Neuronal stem cell (in vitro differentiated cells): ENCODE measurements around the gene SEMA4F.
A peak's percentile ranks its signal among the peaks of the same experiment; 100 is the strongest.

ENCODE experiments used
- DNase-seq: peaks from one replicate; pipeline ENCODE4 v3.0.0-alpha.2; 2013; ENCODE audit warnings: low spot score
- H2AFZ ChIP-seq: one replicate; pipeline ENCODE4 v1.6.1; 2013; ENCODE audit warnings: mild to moderate bottlenecking, low read length, inconsistent platforms
- H2AK5ac ChIP-seq: 2 replicates; pipeline ENCODE4 v1.6.1; 2013; ENCODE audit warnings: low read depth, mild to moderate bottlenecking, inconsistent platforms, low read length, moderate library complexity, mixed read lengths
- H2BK120ac ChIP-seq: 2 replicates; pipeline ENCODE4 v1.6.1; 2013; ENCODE audit warnings: low read depth, mild to moderate bottlenecking, inconsistent platforms, low read length, moderate library complexity, mixed read lengths
- H2BK12ac ChIP-seq: one replicate; pipeline ENCODE4 v1.6.1; 2013; ENCODE audit warnings: low read length, inconsistent platforms
- H2BK15ac ChIP-seq: 2 replicates; pipeline ENCODE4 v1.6.1; 2013; ENCODE audit warnings: mild to moderate bottlenecking, low read length, inconsistent platforms, mixed read lengths
- H2BK5ac ChIP-seq: one replicate; pipeline ENCODE4 v1.6.1; 2013; ENCODE audit warnings: inconsistent platforms, mild to moderate bottlenecking, low read length, moderate library complexity
- H3K14ac ChIP-seq: one replicate; pipeline ENCODE4 v1.6.1; 2013; ENCODE audit warnings: low read length, inconsistent platforms
- H3K18ac ChIP-seq: 2 replicates; pipeline ENCODE4 v1.6.1; 2013; ENCODE audit warnings: low read length, inconsistent platforms
- H3K23ac ChIP-seq: 2 replicates; pipeline ENCODE4 v1.6.1; 2013; ENCODE audit warnings: low read depth, mild to moderate bottlenecking, mixed read lengths, low read length, inconsistent platforms; ENCODE audit not compliant: poor library complexity
- H3K27ac ChIP-seq: replicated peaks from 3 replicates; pipeline ENCODE4 v1.5.1; 2013; ENCODE audit warnings: low read length, inconsistent platforms
- H3K27me3 ChIP-seq, 3 experiments: 2 replicates each; pipeline ENCODE4 v1.6.1; 2013; ENCODE audit warnings: low read length in 3 of 3, mild to moderate bottlenecking in 2 of 3, inconsistent platforms in 1 of 3, low read depth in 1 of 3, mixed read lengths in 1 of 3, moderate library complexity in 1 of 3; ENCODE audit not compliant: control insufficient read depth in 3 of 3, insufficient read depth in 3 of 3
- H3K36me3 ChIP-seq, 2 donors: replicated peaks in 1 of 2; 2 replicates each; pipeline ENCODE4 v1.6.1; 2013; ENCODE audit warnings: low read length in 2 of 2; ENCODE audit not compliant: control insufficient read depth in 2 of 2, insufficient read depth in 2 of 2
- H3K4ac ChIP-seq: 2 replicates; pipeline ENCODE4 v1.6.1; 2013; ENCODE audit warnings: inconsistent platforms, mild to moderate bottlenecking, low read length, moderate library complexity
- H3K4me1 ChIP-seq, 2 donors: 1 replicate in 1 of 2; 2 replicates in 1 of 2; pipeline ENCODE4 v1.6.1; 2013; ENCODE audit warnings: low read length in 2 of 2, low read depth in 1 of 2; ENCODE audit not compliant: control insufficient read depth in 2 of 2, insufficient read depth in 1 of 2
- H3K4me2 ChIP-seq: one replicate; pipeline ENCODE4 v1.6.1; 2013; ENCODE audit warnings: mild to moderate bottlenecking, low read length, inconsistent platforms; ENCODE audit not compliant: insufficient read depth, poor library complexity, severe bottlenecking
- H3K4me3 ChIP-seq, 2 donors: 2 replicates each; pipeline ENCODE4 v1.5.1; 2013; ENCODE audit warnings: low read length in 2 of 2, mild to moderate bottlenecking in 2 of 2, inconsistent platforms in 1 of 2, moderate library complexity in 1 of 2
- H3K79me1 ChIP-seq: one replicate; pipeline ENCODE4 v1.6.1; 2013; ENCODE audit warnings: low read depth, mild to moderate bottlenecking, inconsistent platforms, low read length, moderate library complexity
- H3K9ac ChIP-seq: one replicate; pipeline ENCODE4 v1.6.1; 2013; ENCODE audit warnings: mild to moderate bottlenecking, low read depth, low read length, inconsistent platforms; ENCODE audit not compliant: poor library complexity
- H3K9me3 ChIP-seq, 2 donors: replicated peaks in 1 of 2; 2 replicates each; pipeline versions ENCODE3 to v1.6.1; 2013; ENCODE audit warnings: low read length in 2 of 2, mild to moderate bottlenecking in 2 of 2, inconsistent platforms in 1 of 2, low read depth in 1 of 2, mixed read lengths in 1 of 2, moderate library complexity in 1 of 2; ENCODE audit not compliant: control insufficient read depth in 2 of 2, insufficient read depth in 1 of 2
- H4K8ac ChIP-seq: one replicate; pipeline ENCODE4 v1.6.1; 2013; ENCODE audit warnings: low read depth, mild to moderate bottlenecking, inconsistent platforms, low read length, moderate library complexity
- H4K91ac ChIP-seq: one replicate; pipeline ENCODE4 v1.6.1; 2013; ENCODE audit warnings: low read length, low read depth, mild to moderate bottlenecking, inconsistent platforms; ENCODE audit not compliant: poor library complexity
- WGBS, 2 donors: extraction: QIAGEN DNeasy Blood & Tissue Kit; methylation state at CpG; one replicate each; pipeline ENCODE4 v1.1.7; 2013; ENCODE audit warnings: missing lambda C conversion rate in 2 of 2, mixed read lengths in 1 of 2; ENCODE audit not compliant: insufficient read length in 2 of 2, insufficient replicate concordance in 1 of 2; ENCODE audit errors: extremely low coverage in 2 of 2; 5-methylcytosine and 5-hydroxymethylcytosine counted together

SEMA4F gene

DNA sequence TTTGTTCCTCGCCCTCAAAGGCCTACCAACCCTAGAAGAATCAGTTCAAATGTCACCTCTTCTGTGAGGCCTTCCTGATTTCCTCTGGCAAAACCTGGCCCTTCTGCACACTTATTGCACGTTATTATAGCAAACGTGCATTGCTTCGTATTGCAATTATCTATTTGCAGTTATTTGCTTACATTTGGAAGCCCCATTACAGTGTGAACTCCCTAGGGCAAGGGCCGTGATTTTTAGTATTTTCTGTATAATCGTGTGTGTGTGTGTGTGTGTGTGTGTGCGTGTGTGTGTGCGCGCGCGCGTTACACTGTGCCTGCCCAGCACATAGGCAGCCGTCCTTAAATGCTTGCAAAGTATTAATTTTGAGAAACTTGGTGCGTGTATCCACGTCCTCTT lies 460 bp upstream of the SEMA4F start:
- H3K4me2 ChIP-seq, result peak overlapping the region; percentile 92
- H3K9me3 ChIP-seq, result peaks cover 0 to 7% of the 10 kb centered on the region in 2 donors
- WGBS, 2 donors, result no CpG with 5 or more reads among the region's 15 CpGs
- H3K4me3 ChIP-seq, result peak overlapping the region; percentile 74 to 79
- no peak overlapping the region for H3K27ac ChIP-seq
- H2BK15ac ChIP-seq, result no peak overlapping the region
- no peak overlapping the region for H2AK5ac ChIP-seq
- H3K79me1 ChIP-seq, result no peaks in the 10 kb centered on the region
- no peak overlapping the region for H3K4ac ChIP-seq
- H3K9ac ChIP-seq, result no peak overlapping the region
- no peak overlapping the region for H3K14ac ChIP-seq
- H3K18ac ChIP-seq, result no peak overlapping the region
- peaks cover 0 to 2% of the 10 kb centered on the region in 2 donors for H3K4me1 ChIP-seq
- no peak overlapping the region for H3K23ac ChIP-seq
- DNase-seq, result no peak
- peak overlapping the region; percentile 100 for H2AFZ ChIP-seq
- H3K27me3 ChIP-seq, result peaks cover 0 to 21% (median 16%) of the 10 kb centered on the region in 3 experiments
- no peak overlapping the region for H4K91ac ChIP-seq
- peaks cover 0 to 4% of the 10 kb centered on the region in 2 donors for H3K36me3 ChIP-seq
- no peak overlapping the region for H2BK5ac ChIP-seq
- no peak overlapping the region for H4K8ac ChIP-seq
- no peak overlapping the region for H2BK120ac ChIP-seq
- H2BK12ac ChIP-seq, result no peak overlapping the region

DNA sequence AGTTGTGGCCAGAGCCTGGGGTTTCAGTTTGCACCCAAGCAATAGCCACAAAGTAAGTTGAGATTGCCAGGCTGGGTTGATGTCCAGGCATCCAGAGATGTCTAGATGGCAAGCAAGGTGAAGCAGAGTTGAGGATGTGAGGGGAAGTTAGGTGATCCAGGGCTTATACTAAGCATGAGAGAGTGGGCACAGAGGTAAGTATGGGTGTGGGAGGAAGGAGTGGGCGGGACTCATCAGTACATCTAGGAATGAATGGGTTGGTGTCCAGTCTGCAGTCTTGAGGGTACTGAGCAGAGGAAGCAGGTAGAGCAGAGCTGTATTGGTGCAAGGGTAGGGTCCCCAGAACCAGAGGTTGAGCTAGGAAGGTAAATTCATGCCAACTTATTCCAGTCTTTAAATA lies 1.5 kb downstream of the SEMA4F start:
- peaks cover 0 to 4% of the 10 kb centered on the region in 2 donors for H3K36me3 ChIP-seq
- no peak overlapping the region for H3K4me3 ChIP-seq

GRCh38 chr2:74658516-74658915 lies 4.5 kb downstream of the SEMA4F start:
- H3K36me3 ChIP-seq, result peaks cover 0 to 4% of the 10 kb centered on the region in 2 donors
- H3K27ac ChIP-seq, result no peak overlapping the region
- H3K14ac ChIP-seq, result no peak overlapping the region
- H3K4ac ChIP-seq, result no peak overlapping the region
- no peak overlapping the region for H3K23ac ChIP-seq
- H2BK15ac ChIP-seq, result no peak overlapping the region
- no peak overlapping the region for H2BK5ac ChIP-seq
- peaks cover 0 to 5% of the 10 kb centered on the region in 2 donors for H3K9me3 ChIP-seq
- H3K4me3 ChIP-seq, result no peak overlapping the region
- H2BK120ac ChIP-seq, result no peak overlapping the region
- DNase-seq, result no peak
- no CpG with 5 or more reads among the region's 2 CpGs for WGBS, 2 donors
- no peak overlapping the region for H4K8ac ChIP-seq
- H3K79me1 ChIP-seq, result no peaks in the 10 kb centered on the region
- H3K4me1 ChIP-seq, result peaks cover 0 to 2% of the 10 kb centered on the region in 2 donors
- no peak overlapping the region for H2AK5ac ChIP-seq
- H3K9ac ChIP-seq, result no peak overlapping the region
- H2BK12ac ChIP-seq, result no peak overlapping the region
- peaks cover 0 to 14% (median 0%) of the 10 kb centered on the region in 3 experiments for H3K27me3 ChIP-seq
- H4K91ac ChIP-seq, result no peak overlapping the region
- H3K18ac ChIP-seq, result no peak overlapping the region
- no peak overlapping the region for H3K4me2 ChIP-seq
- no peak overlapping the region for H2AFZ ChIP-seq

More for the DNA sequence above, 1.5 kb downstream of the SEMA4F start:
- Histone ChIP-seq H3K4me1 (peaks cover 0 to 2% of the 10 kb centered on the region in 2 donors), H2BK120ac (no peak overlapping the region), H2BK12ac (no peak overlapping the region), H3K4ac (no peak overlapping the region), H3K4me2 (no peak overlapping the region), H3K14ac (no peak overlapping the region), H3K23ac (no peak overlapping the region), H3K9ac (no peak overlapping the region), H3K79me1 (no peaks in the 10 kb centered on the region), H2AFZ (no peak overlapping the region), H3K27ac (no peak overlapping the region), H3K9me3 (peaks cover 0 to 5% of the 10 kb centered on the region in 2 donors), H2AK5ac (no peak overlapping the region), H3K27me3 (peaks cover 0 to 15% (median 14%) of the 10 kb centered on the region in 3 experiments), H2BK5ac (no peak overlapping the region), H4K91ac (no peak overlapping the region), H4K8ac (no peak overlapping the region), H3K18ac (no peak overlapping the region), H2BK15ac (no peak overlapping the region)
- no peak for DNase-seq
- WGBS, 2 donors, result no CpG with 5 or more reads among the region's 1 CpG

DNA sequence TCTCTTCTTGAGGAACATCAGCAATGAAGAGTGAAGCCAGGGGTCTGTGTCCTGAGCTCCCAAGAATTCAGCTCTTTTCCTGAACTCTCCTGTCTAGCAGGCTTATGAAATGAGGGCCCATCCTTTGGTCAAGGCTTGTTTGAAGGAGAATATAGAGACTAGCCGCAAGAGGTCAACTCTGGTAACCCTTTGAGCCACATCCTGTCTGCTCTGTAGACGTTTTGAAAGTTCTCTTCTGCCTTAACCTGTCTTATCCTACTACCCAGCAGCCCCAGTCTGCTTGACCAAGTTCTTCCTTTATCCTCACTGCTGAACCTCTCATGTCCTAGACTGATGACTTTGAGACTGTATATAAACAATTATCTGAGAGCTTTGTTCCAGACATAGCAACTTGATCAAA lies 5.4 kb downstream of the SEMA4F start:
- no peak overlapping the region for H2BK15ac ChIP-seq
- no peak overlapping the region for H2BK12ac ChIP-seq
- no peaks in the 10 kb centered on the region for H3K79me1 ChIP-seq
- no peak for DNase-seq
- H2BK120ac ChIP-seq, result no peak overlapping the region
- H3K14ac ChIP-seq, result no peak overlapping the region
- no peak overlapping the region for H3K23ac ChIP-seq
- H3K9ac ChIP-seq, result no peak overlapping the region
- H3K27me3 ChIP-seq, result peaks cover 0 to 13% (median 0%) of the 10 kb centered on the region in 3 experiments
- no peak overlapping the region for H3K4me3 ChIP-seq
- H2AFZ ChIP-seq, result no peak overlapping the region
- no peak overlapping the region for H2BK5ac ChIP-seq
- H3K36me3 ChIP-seq, result peaks cover 0 to 4% of the 10 kb centered on the region in 2 donors
- H3K9me3 ChIP-seq, result peaks cover 0 to 5% of the 10 kb centered on the region in 2 donors
- no peak overlapping the region for H3K27ac ChIP-seq
- H3K4ac ChIP-seq, result no peak overlapping the region
- WGBS, 2 donors, result no CpG with 5 or more reads among the region's 2 CpGs
- no peak overlapping the region for H4K8ac ChIP-seq
- H2AK5ac ChIP-seq, result no peak overlapping the region
- no peak overlapping the region for H3K18ac ChIP-seq
- no peak overlapping the region for H4K91ac ChIP-seq
- H3K4me2 ChIP-seq, result no peak overlapping the region
- H3K4me1 ChIP-seq, result peaks cover 0 to 2% of the 10 kb centered on the region in 2 donors
